Heart right ventricle (tissue), 16 donors: ENCODE data around the gene LAMA5. TPM values are rescaled to one million over a fixed set of nuclear protein-coding genes. Genes with fewer than 3 reads are reported as not detected.

Source experiments
- ATAC-seq, 8 donors: fragments of 200-7000 bp; cut with Tn5 transposase; one replicate each; pipeline ENCODE4 v1.9.1; 2020; ENCODE audit warnings: mild to moderate bottlenecking in 8 of 8, moderate library complexity in 8 of 8, moderate number of reproducible peaks in 1 of 8
- DNase-seq, 2 donors: peaks; one replicate each; pipeline ENCODE4 v3.0.0-alpha.2; 2020
- H3K27ac ChIP-seq, 10 donors: fragments of 200-600 bp; sonication (generic) in 2 of 10; one replicate each; pipeline versions ENCODE4 v1.5.0 to v1.8.0; 2020 to 2022; ENCODE audit warnings: mild to moderate bottlenecking in 3 of 10
- H3K27me3 ChIP-seq, 7 donors: fragments of 200-600 bp; one replicate each; pipeline ENCODE4 v1.8.0; 2021 to 2022; ENCODE audit warnings: mild to moderate bottlenecking in 2 of 7
- H3K36me3 ChIP-seq, 9 donors: fragments of 200-600 bp; sonication (generic) in 1 of 9; one replicate each; pipeline versions ENCODE4 v1.5.0 to v1.8.0; 2020 to 2022; ENCODE audit warnings: mild to moderate bottlenecking in 2 of 9
- H3K4me1 ChIP-seq, 9 donors: fragments of 200-600 bp; sonication (generic) in 1 of 9; one replicate each; pipeline versions ENCODE4 v1.5.0 to v1.8.0; 2020 to 2022; ENCODE audit warnings: mild to moderate bottlenecking in 4 of 9
- H3K4me3 ChIP-seq, 10 donors: fragments of 200-600 bp; sonication (generic) in 2 of 10; one replicate each; pipeline versions ENCODE4 v1.5.0 to v1.8.0; 2020 to 2022; ENCODE audit warnings: mild to moderate bottlenecking in 7 of 10, moderate library complexity in 2 of 10
- H3K9me3 ChIP-seq, 11 donors: fragments of 200-600 bp in 10 of 11; sonication (generic) in 2 of 11; one replicate each; pipeline versions ENCODE4 v1.5.0 to v1.8.0; 2013 to 2022; ENCODE audit warnings: mild to moderate bottlenecking in 2 of 11, control low read depth in 1 of 11, moderate library complexity in 1 of 11
- CTCF ChIP-seq, 9 donors: fragments of 200-600 bp; sonication (generic) in 2 of 9; IDR thresholded peaks; one replicate each; pipeline versions ENCODE4 v1.5.0 to v1.8.0; 2021 to 2022; ENCODE audit warnings: antibody characterized with exemption in 9 of 9, mild to moderate bottlenecking in 5 of 9, moderate library complexity in 1 of 9
- WGBS, 2 donors: extraction: QIAGEN DNeasy Blood & Tissue Kit; methylation state at CpG; one replicate each; pipeline ENCODE4 v1.1.7; 2013; ENCODE audit warnings: inconsistent platforms in 1 of 2; 5-methylcytosine and 5-hydroxymethylcytosine counted together
- intact Hi-C, 10 donors: fragments of 100-400 bp; cut with DNase I; formaldehyde crosslinking; loops; one replicate each; pipeline versions ENCODE4 v1.11.1 to v1.14.2; 2022
- polyA plus RNA-seq, 2 donors: library from polyadenylated mRNA; stranded (reverse); fragments of 200-250 nt; gene quantifications; one replicate each; pipeline ENCODE4 v1.2.3, GENCODE V29; 2013
- total RNA-seq, 10 donors: library from RNA; stranded (reverse); fragmentation: NEBNext Ultra II Directional in 3 of 10; extraction: Animal tissue kit (Norgen Biotek cat#: 25700) in 3 of 10; gene quantifications; one replicate each; pipeline versions ENCODE4 v1.2.1 to v1.2.4, GENCODE V29; 2021 to 2023
- donor health status: Arrhythmogenic right ventricular cardiomyopathy.
- donor health status: ischemic (EF 13 %, LVEDD 7.1; RV severe dilation, severe dysfunction).
- donor health status: healthy with polysubstance abuse.
- donor health status: DM: no; HTN: yes; CAD: no.
- donor health status: DM: no; HTN: no; CAD: no.
- donor health status: ischemic (EF 25% LVEDD 6.9; RV normal size, moderate dysfunction).
- donor health status: ischemic (EF 25% LVEDD 5.7; RV mildly dilated, moderate dysfunction).
- donor health status: healthy.
- donor health status: DM: yes; HTN: yes; CAD: no.
- donor health status: Ischemic cardiomyopathy.
- donor health status: ischemic (EF 35%, LVEDD 5.7; RV mildly dilated, moderate dysfunction).
- donor health status: nonischemic (EF 11% LVEDD 7.7; RV severe dilation, severe dysfunction).
- donor health status: DM: yes; HTN: yes; CAD: no.
- donor health status: PGD.
- donor health status: ischemic (EF 29% LVEDD 5.4; RV normal size, mild dysfunction).
- donor health status: nonischemic (EF 23%, LVEDD 6.1; RV moderate dilation, normal function).

LAMA5 gene
- total and polyA plus RNA-seq, 12 donors, result 53.9 to 358 (median 76.5) TPM

DNA sequence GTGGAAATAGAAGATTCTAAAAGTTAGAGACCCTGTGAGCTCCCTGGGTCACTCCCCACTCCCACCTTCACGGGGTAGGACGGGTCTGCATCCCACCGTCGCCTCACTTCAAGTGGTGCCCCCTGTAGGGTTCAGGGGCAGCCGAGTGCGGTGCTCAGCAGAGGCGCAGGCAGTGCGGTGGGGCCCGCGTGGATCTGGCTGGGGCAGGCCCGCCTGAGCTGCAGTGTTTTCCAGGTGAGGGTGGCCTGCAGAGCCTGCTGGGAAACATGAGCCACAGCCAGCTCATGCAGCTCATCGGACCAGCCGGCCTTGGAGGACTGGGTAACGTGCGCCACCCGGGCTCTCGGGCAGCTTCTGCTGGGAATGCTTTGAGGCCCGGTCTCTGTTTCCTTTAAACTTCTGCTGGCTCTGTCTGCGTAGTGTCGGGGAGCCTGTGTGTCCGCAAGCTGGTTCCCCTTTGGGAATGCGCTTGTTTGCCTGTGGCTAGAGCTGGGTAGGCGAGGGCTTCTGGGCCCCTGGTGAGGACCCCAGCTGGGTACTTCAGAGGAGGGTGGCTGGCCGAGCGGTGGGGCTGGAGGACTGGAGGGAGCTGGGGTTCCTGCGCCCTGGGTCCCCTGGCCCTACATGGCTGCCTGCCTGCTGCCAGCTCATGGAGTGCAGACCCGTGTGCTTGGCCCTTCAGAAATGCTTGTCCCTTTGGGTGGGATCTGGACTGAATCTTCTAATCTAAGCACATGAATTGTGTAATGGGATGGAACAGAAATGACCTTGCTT is 60.5 kb downstream of the LAMA5 start:
- peak in 1 of 2 donors; percentile 11 for DNase-seq
- Histone ChIP-seq H3K27me3 (no peaks in the 10 kb centered on the region), H3K36me3 (peaks cover 8 to 77% (median 67%) of the 10 kb centered on the region in 9 donors), H3K4me1 (peaks cover 18 to 59% (median 30%) of the 10 kb centered on the region in 9 donors), H3K4me3 (no peak overlapping the region), H3K9me3 (no peaks in the 10 kb centered on the region), H3K27ac (peak overlapping the region in 2 of 10 donors; percentile 1 to 63)
- intact Hi-C loops, result loop anchor here in 3 of 10 donors (5.0 to 10.0 kb wide), 3 partner anchors 36 to 188 kb away; no protein-coding TSS in a partner anchor
- no peak for ATAC-seq
- TF ChIP-seq CTCF (IDR thresholded peaks at IDR 0.05), result no peak
- 87 to 90% methylated on average over 27 of the region's 27 CpGs for WGBS, 2 donors

GRCh38 chr20:62305765-62306413 is 61.2 kb downstream of the LAMA5 start:
- 87 to 90% methylated on average over 33 of the region's 33 CpGs for WGBS, 2 donors
- peaks cover 18 to 59% (median 30%) of the 10 kb centered on the region in 9 donors for H3K4me1 ChIP-seq
- TF ChIP-seq CTCF (IDR thresholded peaks at IDR 0.05), result no peak
- no peak for ATAC-seq
- H3K27ac ChIP-seq, result peak overlapping the region in 3 of 10 donors; percentile 9 to 97 (median 34)
- intact Hi-C loops, result loop anchor here in 3 of 10 donors (5.0 to 10.0 kb wide), 3 partner anchors 36 to 189 kb away; no protein-coding TSS in a partner anchor
- DNase-seq, result peak in 1 of 2 donors; percentile 12
- no peaks in the 10 kb centered on the region for H3K27me3 ChIP-seq
- H3K36me3 ChIP-seq, result peaks cover 8 to 70% (median 62%) of the 10 kb centered on the region in 9 donors
- H3K9me3 ChIP-seq, result no peaks in the 10 kb centered on the region
- no peak overlapping the region for H3K4me3 ChIP-seq

GRCh38 chr20:62305149-62305764 is 61.9 kb downstream of the LAMA5 start:
- ATAC-seq (no peak), DNase-seq (no peak)
- Histone ChIP-seq H3K27ac (peak overlapping the region in 5 of 10 donors; percentile 9 to 99 (median 97)), H3K9me3 (no peaks in the 10 kb centered on the region), H3K36me3 (peaks cover 8 to 64% (median 55%) of the 10 kb centered on the region in 9 donors), H3K27me3 (no peaks in the 10 kb centered on the region), H3K4me1 (peaks cover 18 to 59% (median 30%) of the 10 kb centered on the region in 9 donors), H3K4me3 (peak overlapping the region in 4 of 10 donors; percentile 80 to 98 (median 92))
- intact Hi-C loops, result loop anchor here in 3 of 10 donors (5.0 to 10.0 kb wide), 3 partner anchors 37 to 190 kb away; no protein-coding TSS in a partner anchor
- WGBS, 2 donors, result 76 to 78% methylated on average over 18 of the region's 18 CpGs
- TF ChIP-seq CTCF (IDR thresholded peaks at IDR 0.05), result no peak
